A375 (cell line): ENCODE results near the gene RUSC1. TPM values are rescaled to one million over a fixed set of nuclear protein-coding genes. Genes with fewer than 3 reads are reported as not detected.

Experiments
- small RNA-seq: library from RNA; depleted of rRNA; stranded (forward); fragments of <200 nt; gene quantifications from one replicate; pipeline ENCODE3, GENCODE V24; 2014
- total RNA-seq: library from RNA; depleted of rRNA; stranded (reverse); fragments of >200 nt; shearing (Covaris generic); gene quantifications from 2 replicates; pipeline ENCODE4 v1.2.3, GENCODE V29; 2014; rRNA removed

RUSC1 gene, protein sequence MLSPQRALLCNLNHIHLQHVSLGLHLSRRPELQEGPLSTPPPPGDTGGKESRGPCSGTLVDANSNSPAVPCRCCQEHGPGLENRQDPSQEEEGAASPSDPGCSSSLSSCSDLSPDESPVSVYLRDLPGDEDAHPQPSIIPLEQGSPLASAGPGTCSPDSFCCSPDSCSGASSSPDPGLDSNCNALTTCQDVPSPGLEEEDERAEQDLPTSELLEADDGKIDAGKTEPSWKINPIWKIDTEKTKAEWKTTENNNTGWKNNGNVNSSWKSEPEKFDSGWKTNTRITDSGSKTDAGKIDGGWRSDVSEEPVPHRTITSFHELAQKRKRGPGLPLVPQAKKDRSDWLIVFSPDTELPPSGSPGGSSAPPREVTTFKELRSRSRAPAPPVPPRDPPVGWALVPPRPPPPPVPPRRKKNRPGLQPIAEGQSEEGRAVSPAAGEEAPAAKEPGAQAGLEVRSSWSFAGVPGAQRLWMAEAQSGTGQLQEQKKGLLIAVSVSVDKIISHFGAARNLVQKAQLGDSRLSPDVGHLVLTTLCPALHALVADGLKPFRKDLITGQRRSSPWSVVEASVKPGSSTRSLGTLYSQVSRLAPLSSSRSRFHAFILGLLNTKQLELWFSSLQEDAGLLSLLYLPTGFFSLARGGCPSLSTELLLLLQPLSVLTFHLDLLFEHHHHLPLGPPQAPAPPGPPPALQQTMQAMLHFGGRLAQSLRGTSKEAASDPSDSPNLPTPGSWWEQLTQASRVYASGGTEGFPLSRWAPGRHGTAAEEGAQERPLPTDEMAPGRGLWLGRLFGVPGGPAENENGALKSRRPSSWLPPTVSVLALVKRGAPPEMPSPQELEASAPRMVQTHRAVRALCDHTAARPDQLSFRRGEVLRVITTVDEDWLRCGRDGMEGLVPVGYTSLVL
- 29.8 and 39.8 TPM in 2 replicates for total RNA-seq

DNA sequence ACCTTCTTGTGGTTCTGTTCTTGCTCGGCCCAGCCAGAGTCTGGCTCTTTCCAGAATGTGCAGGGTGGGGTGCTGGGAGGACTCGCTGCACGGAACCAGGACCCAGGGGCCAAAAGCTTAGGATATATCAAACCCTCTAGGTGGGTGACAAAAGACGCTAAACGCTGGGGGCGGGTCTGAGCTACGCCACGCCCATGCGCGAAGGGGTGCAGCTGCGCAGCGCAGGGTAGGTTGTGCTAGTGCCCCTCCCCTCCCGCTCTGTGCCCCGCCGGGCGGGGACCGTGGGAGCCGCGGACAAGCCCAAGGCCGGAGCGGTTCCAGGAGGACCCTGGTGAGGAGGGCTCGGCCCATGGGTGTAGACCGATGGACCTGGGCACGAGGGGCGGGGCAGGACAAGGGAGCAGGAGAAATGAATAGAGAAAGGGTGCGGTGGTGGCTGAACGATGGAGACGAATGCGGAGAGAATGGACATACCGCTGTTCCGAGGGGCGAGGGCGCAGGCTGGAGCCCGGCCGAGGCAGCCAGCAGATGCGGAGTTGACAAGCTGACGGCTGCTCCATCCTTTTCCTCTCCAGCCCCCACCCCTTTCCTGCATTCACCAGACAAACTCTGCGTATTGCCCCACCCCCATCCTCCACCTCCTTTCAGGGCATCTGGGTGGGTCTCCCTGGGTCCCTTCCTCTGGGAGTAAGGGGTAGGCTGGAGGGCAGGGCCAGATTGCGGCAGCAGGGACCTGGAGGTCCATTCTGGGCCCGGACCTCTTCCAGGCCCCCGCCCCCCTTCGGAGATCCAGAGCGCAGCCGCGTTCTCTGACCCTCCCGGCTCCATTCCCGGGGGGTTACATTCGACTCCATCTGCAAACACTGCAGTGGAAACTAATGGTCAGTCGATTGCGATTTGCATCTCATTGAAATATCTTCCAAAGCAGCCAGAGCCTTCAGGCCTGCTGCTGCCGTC lies at the start of gene RUSC1:
Gene RUSC1 (plus strand): TSS at position 234 of the 957 bp plus-strand sequence. CDS start 880 bp downstream, outside the sequence.

DNA sequence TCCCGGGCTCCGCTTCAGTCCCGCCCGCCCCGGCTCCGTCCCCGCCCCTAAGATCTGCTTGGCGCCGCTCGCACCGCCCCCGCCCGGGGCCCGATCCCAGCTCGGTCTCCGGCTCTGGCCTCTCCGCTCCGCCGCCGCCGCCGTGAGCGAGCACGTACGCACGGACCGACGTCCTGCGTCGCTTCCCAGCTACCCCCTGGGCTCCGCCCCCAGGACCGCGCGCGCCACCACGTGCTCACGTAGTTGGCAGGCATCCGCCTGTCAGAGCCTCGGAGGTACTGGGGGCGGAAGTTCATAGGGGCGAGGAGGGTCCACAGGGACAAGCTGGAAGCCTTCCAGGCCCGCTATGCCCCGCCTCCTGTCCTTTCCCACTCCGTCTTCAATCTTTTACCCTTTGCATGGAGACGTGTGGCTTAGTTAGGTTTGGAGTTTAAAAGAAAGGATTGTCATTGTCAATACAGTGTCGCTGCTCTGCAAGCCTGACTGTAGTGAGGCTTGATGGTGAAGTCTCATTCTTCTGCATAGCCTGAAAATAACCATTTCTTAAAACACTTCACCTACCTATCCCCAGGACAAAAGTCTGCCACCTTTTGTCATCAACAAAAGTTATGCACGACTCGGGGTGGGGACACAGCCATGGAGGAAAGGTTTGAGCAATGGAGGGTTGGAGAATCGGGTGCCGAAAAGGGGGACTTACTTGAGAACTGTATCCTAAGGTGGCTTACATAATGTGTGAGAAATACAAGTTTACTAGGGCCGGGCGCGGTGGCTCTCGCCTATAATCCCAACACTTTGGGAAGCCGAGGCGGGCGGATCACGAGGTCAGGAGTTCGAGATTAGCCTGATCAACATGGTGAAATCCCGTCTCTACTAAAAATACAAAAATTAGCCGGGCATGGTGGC lies 47.1 kb upstream of the RUSC1 start, which contains the start of gene CLK2:
Gene CLK2 (minus strand): TSS at position 162 of the 903 bp plus-strand sequence. CDS start 2,527 bp downstream, outside the sequence.

DNA sequence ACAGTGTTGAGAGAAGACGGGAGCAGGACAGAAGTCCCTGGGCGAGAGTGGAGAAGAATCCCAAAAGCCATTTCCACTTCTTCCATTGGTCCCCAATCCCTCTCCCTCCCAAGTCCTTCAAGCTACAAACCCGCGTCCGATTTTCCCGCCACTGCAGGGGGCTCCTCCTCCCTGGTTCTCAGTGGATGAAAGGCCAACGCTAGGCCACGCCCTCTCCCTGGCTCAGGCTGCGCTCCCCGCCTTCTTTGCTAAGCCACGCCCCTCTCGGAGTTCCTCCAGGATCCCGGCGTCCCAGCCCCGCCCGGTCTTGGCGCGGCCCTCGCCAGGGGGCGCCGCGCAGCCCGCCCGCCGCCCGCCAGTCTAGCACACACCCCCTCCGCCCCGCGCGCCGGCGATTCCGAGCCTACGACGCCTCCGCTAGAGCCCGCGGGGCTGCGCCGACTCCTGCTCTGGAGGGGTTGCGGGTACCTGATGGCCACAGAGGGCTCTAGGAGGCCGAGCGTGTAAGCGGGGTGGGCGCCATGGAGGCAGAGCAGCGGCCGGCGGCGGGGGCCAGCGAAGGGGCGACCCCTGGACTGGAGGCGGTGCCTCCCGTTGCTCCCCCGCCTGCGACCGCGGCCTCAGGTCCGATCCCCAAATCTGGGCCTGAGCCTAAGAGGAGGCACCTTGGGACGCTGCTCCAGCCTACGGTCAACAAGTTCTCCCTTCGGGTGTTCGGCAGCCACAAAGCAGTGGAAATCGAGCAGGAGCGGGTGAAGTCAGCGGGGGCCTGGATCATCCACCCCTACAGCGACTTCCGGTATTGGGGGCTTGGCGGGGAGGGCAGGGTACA lies 43.4 kb upstream of the RUSC1 start, which contains the start of gene HCN3:
Gene HCN3 (plus strand): TSS at position 394 of the 832 bp plus-strand sequence. CDS start 128 bp downstream, at position 522.

DNA sequence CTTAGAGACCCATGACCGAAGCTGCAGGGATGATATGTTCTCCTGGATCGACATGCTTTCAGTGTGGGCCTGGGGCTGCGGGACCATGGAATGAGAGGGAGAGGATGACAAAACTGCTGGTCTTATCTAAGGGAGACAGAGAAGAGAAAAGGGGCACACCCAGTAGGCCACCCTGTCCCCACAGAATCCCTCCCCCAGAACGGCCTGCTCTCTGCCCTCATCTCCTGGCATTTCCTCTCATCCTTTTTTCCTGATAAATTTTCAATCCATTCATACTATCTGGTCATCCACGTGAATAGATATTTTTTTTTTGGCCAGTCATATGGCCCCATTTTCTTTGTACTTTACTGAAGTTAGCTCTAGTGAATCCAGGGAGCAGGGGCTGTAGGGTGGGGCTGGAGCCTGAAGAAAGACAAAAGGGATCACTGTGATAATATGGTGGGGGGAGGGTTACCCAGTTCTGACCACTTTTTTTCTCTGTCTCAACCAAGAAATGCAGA lies 19.3 kb upstream of the RUSC1 start, which contains the start of gene PKLR:
Gene PKLR (minus strand): TSS at position 97 of the 500 bp plus-strand sequence. CDS start 43 bp downstream, at position 54.

DNA sequence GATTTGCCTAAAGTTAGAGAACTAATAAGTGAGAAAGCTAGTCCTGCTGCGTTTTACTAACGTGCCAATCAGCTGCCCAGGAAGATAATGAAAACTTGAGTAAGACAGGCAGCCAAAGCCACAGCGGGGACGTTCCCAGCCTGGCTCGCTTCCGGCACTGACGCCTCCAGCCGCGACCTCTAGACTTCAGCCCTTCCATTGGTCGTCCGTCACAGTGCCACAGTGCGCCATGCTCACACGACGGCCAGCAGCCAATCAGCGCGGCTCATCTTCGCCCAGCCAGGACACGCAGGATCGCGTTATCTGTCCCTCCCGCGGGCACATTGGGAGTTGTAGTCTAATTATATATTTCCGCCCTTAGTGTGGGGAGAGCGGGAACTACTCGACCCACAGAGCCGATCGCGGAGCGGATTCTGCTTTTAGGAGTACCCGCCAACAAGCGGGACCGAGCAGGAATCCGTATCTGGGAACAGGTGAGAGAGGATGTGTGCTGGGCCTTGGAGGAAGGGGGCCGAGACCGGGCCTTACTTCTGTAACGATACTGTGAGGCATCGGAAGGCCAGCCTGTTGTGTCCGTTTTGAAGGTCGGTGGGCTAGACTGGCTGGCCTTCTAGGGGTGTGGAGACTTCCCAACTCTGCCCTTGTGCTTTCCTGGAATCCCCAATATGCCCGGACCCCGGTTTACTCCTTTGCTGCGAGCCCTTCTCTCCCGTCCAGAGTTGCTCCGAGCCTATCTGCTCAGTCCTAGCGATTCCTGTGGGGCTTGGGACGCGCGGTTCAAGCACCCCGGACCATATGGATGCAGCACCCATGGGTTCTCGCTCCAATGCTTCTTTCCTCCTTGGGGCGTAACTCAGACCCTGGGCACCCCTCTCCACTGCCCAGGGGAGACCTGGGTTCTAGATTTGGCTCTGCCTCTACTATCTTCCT lies 11.9 kb upstream of the RUSC1 start, which contains the start of gene FDPS:
Gene FDPS (plus strand): TSS at position 374 of the 930 bp plus-strand sequence. CDS start 924 bp downstream, outside the sequence.

Small RNAs within 50 kb of the gene (small RNA-seq; reads per million reads assigned to genes)
- gene RNU6-106P = not detected

Other genes with a start within 250 kb of the RUSC1 start
- gene EFNA3, start 242.1 kb upstream of the RUSC1 start, total RNA-seq = 2.5 and 3.0 TPM in 2 replicates
- gene EFNA1, start 193.0 kb upstream of the RUSC1 start, total RNA-seq = 37.2 and 40.0 TPM in 2 replicates
- 68.9 and 72.0 TPM in 2 replicates for gene SLC50A1, start 185.0 kb upstream of the RUSC1 start, total RNA-seq
- gene DPM3, start 180.4 kb upstream of the RUSC1 start, total RNA-seq = 75.7 and 98.1 TPM in 2 replicates
- gene KRTCAP2, start 147.6 kb upstream of the RUSC1 start, total RNA-seq = 102 and 136 TPM in 2 replicates
- 2.3 and 3.4 TPM in 2 replicates for gene TRIM46, start 147.0 kb upstream of the RUSC1 start, total RNA-seq
- 36.2 and 40.8 TPM in 2 replicates for gene THBS3, start 113.0 kb upstream of the RUSC1 start, total RNA-seq
- gene MTX1, start 112.2 kb upstream of the RUSC1 start, total RNA-seq = 125 and 141 TPM in 2 replicates
- gene ENTREP3, start 65.4 kb upstream of the RUSC1 start, total RNA-seq = 13.9 and 22.8 TPM in 2 replicates
- 171 and 220 TPM in 2 replicates for gene SCAMP3, start 58.5 kb upstream of the RUSC1 start, total RNA-seq
- gene CLK2, start 47.4 kb upstream of the RUSC1 start, total RNA-seq = 38.1 and 49.0 TPM in 2 replicates
- 1.2 and 2.0 TPM in 2 replicates for gene HCN3, start 43.4 kb upstream of the RUSC1 start, total RNA-seq
- 0.03 TPM in 1 of 2 replicates, not detected in the other for gene PKLR, start 19.5 kb upstream of the RUSC1 start, total RNA-seq
- 191 and 212 TPM in 2 replicates for gene FDPS, start 12.0 kb upstream of the RUSC1 start, total RNA-seq
- gene ASH1L, start 241.9 kb downstream of the RUSC1 start, total RNA-seq = 29.1 and 29.2 TPM in 2 replicates